Ovary (tissue), 3 donors: ENCODE measurements around the gene AATK.

ENCODE experiments used
- CTCF ChIP-seq, 3 donors: fragments of 450-650 bp in 2 of 3; fragments of 200-600 bp in 1 of 3; IDR thresholded peaks; one replicate each; pipeline versions ENCODE4 v1.5.1 to v1.8.0; 2016 to 2022; ENCODE audit warnings: antibody characterized with exemption in 3 of 3, mild to moderate bottlenecking in 1 of 3
- EP300 ChIP-seq: sonication (generic); formaldehyde crosslinking; IDR thresholded peaks from one replicate; pipeline ENCODE4 v1.6.1; 2017; ENCODE audit warnings: antibody characterized with exemption
- POLR2A ChIP-seq: fragments of 450-650 bp; IDR thresholded peaks from one replicate; pipeline ENCODE4 v1.6.1; 2017; ENCODE audit warnings: antibody characterized with exemption, mild to moderate bottlenecking, moderate library complexity
- donor health status: DM: no; HTN: no; CAD: no.

GRCh38 chr17:81138083-81138482 is 27.9 kb downstream of the AATK start:
- no peak for TF ChIP-seq CTCF (IDR thresholded peaks at IDR 0.05)
- TF ChIP-seq POLR2A = no peak
- no peak for TF ChIP-seq EP300
